ENCODE measurements around the gene CDC42BPB. TPM values are rescaled to one million over a fixed set of nuclear protein-coding genes. Genes with fewer than 3 reads are reported as not detected.

The CDC42BPB gene
- total and polyA plus RNA-seq, 2 of the 13 experiments (the other 11 are each of a cell fraction or from before 2014, with no cell fraction given): 19.7 to 32.3 TPM

DNA sequence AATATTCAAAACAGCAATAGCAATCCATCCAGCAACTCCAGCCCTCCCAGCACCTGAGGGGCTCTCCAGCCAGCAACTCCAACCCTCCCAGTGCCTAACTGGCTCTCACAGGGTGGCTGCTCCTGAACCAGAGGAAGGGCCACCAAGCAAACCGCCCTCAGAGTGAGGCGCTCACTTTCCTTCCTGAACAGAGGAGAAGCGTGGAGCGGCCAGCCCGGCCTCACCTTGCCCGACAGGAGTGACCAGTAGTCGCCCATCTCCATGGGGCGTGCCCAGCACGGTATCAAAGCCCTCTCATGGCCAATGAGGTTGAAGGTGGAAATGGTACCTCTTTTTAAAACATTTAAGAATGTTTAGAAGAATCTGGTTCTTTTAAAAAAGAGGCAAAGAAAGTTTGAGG lies 27.4 kb downstream of the CDC42BPB start:
- Histone ChIP-seq H3K4me1 (ENCODE audit: insufficient read depth, low read length) (peaks cover 7% of the 10 kb centered on the region; the same call in 1 of the 2 replicates), H3K4me3 (replicated peaks in 1 of 3; ENCODE audit: insufficient read depth in 1 of 3, low read depth in 2 of 3, low read length in 3 of 3) (no peak overlapping the region), H3K9me3 (ENCODE audit: low read length) (no peaks in the 10 kb centered on the region), H3K27ac (ENCODE audit: extremely low read length, insufficient read depth, low read length) (no peak overlapping the region), H3K36me3 (replicated peaks in 1 of 2; ENCODE audit: control insufficient read depth in 1 of 2, insufficient read depth in 2 of 2, low read length in 2 of 2) (no peaks in the 10 kb centered on the region; a peak in 1 of 5 replicates), H4K20me1 (ENCODE audit: insufficient read depth, low read length) (peaks cover 10% of the 10 kb centered on the region; the same call in 1 of the 2 replicates), H2AFZ (ENCODE audit: low read length) (no peak overlapping the region), H3K79me2 (ENCODE audit: insufficient read depth, low read length) (peaks cover 31% of the 10 kb centered on the region), H3K4me2 (ENCODE audit: low read depth, low read length) (no peak overlapping the region), H3K27me3 (ENCODE audit: control insufficient read depth in 1 of 2, insufficient read depth in 2 of 2, low read length in 2 of 2) (no peaks in the 10 kb centered on the region), H3K9ac (ENCODE audit: insufficient read depth, low read depth, low read length) (no peak overlapping the region)
- ATAC-seq (no peak), DNase-seq (ENCODE audit: low spot score) (no peak), FAIRE-seq (no peak)
- TF ChIP-seq ZNF230 (CRISPR knock-in tag; IDR thresholded peaks at IDR 0.05): no peak
- TF ChIP-seq CHD2 (IDR thresholded peaks at IDR 0.05; ENCODE audit: low read depth, low read length): no peak
- no peak for TF ChIP-seq ZC3H13 (CRISPR knock-in tag; IDR thresholded peaks at IDR 0.05)
- no peak for TF ChIP-seq ZNF607 (CRISPR knock-in tag; IDR thresholded peaks at IDR 0.05; ENCODE audit: borderline replicate concordance)
- TF ChIP-seq ZNF468 (CRISPR knock-in tag; IDR thresholded peaks at IDR 0.05): no peak
- TF ChIP-seq FOXK2 (IDR thresholded peaks at IDR 0.05): no peak
- TF ChIP-seq PAX8 (CRISPR knock-in tag; IDR thresholded peaks at IDR 0.05; ENCODE audit: borderline replicate concordance): no peak
- intact Hi-C loops (cut with micrococcal nuclease; ENCODE audit: unreplicated experiment): no loop called here
- ChIA-PET CTCF (ENCODE audit: low intra/inter-chr PET ratio, low total read pairs) (no interaction called here), POLR2A (no interaction called here)
- in situ Hi-C loops (cut with HindIII; ENCODE audit: extremely low pct_ligation_motif_present, low pct_unique_long_range_greater_than_20kb): no loop called here
- 99% methylated on average over 8 of the region's 9 CpGs for WGBS (ENCODE audit: low lambda C conversion rate)
- no TSS peak for BruUV-seq (replicated peaks)

DNA sequence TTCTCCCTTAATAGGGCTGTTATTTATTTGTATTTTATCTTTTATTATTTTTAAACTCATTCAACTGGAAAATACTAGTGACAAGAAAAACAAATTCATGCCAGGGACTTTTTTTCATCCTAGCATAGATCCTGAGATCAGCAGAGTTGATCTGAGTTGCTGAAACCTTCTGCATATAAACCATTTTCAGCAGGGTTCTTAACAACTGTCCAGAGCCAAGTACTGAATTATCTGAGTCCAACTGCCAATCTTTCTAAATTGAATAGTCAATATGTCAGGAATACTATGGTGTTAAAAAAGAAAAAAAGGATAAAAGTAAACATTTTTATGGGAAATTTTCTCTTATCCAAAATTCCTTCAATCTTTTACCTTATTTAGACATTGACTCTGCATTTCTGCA lies 28.6 kb downstream of the CDC42BPB start:
- FAIRE-seq (no peak), ATAC-seq (no peak), DNase-seq (ENCODE audit: low spot score) (no peak)
- H3K4me2 ChIP-seq (ENCODE audit: low read depth, low read length): no peak overlapping the region
- ChIA-PET POLR2A (no interaction called here), CTCF (ENCODE audit: low intra/inter-chr PET ratio, low total read pairs) (no interaction called here)
- peaks cover 10% of the 10 kb centered on the region; the same call in 1 of the 2 replicates for H4K20me1 ChIP-seq (ENCODE audit: insufficient read depth, low read length)
- no peak overlapping the region for H3K4me3 ChIP-seq (replicated peaks in 1 of 3; ENCODE audit: insufficient read depth in 1 of 3, low read depth in 2 of 3, low read length in 3 of 3)
- H3K9me3 ChIP-seq (ENCODE audit: low read length): no peaks in the 10 kb centered on the region
- no peak overlapping the region for H3K9ac ChIP-seq (ENCODE audit: insufficient read depth, low read depth, low read length)
- peaks cover 7% of the 10 kb centered on the region; the same call in 1 of the 2 replicates for H3K4me1 ChIP-seq (ENCODE audit: insufficient read depth, low read length)
- no peaks in the 10 kb centered on the region; a peak in 1 of 5 replicates for H3K36me3 ChIP-seq (replicated peaks in 1 of 2; ENCODE audit: control insufficient read depth in 1 of 2, insufficient read depth in 2 of 2, low read length in 2 of 2)
- TF ChIP-seq ZFX (CRISPR knock-in tag; IDR thresholded peaks at IDR 0.05; ENCODE audit: low read depth) (no peak), EED (CRISPR knock-in tag; IDR thresholded peaks at IDR 0.05) (no peak)
- TF ChIP-seq, protein P1, sequence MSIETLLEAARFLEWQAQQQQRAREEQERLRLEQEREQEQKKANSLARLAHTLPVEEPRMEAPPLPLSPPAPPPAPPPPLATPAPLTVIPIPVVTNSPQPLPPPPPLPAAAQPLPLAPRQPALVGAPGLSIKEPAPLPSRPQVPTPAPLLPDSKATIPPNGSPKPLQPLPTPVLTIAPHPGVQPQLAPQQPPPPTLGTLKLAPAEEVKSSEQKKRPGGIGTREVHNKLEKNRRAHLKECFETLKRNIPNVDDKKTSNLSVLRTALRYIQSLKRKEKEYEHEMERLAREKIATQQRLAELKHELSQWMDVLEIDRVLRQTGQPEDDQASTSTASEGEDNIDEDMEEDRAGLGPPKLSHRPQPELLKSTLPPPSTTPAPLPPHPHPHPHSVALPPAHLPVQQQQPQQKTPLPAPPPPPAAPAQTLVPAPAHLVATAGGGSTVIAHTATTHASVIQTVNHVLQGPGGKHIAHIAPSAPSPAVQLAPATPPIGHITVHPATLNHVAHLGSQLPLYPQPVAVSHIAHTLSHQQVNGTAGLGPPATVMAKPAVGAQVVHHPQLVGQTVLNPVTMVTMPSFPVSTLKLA (IDR thresholded peaks at IDR 0.05): no peak
- H3K27me3 ChIP-seq (ENCODE audit: control insufficient read depth in 1 of 2, insufficient read depth in 2 of 2, low read length in 2 of 2): no peaks in the 10 kb centered on the region
- peaks cover 31% of the 10 kb centered on the region for H3K79me2 ChIP-seq (ENCODE audit: insufficient read depth, low read length)
- no peak overlapping the region for H3K27ac ChIP-seq (ENCODE audit: extremely low read length, insufficient read depth, low read length)
- H2AFZ ChIP-seq (ENCODE audit: low read length): no peak overlapping the region
- intact Hi-C loops (cut with micrococcal nuclease; ENCODE audit: unreplicated experiment): no loop called here
- in situ Hi-C loops (cut with HindIII; ENCODE audit: extremely low pct_ligation_motif_present, low pct_unique_long_range_greater_than_20kb): no loop called here
- BruUV-seq (replicated peaks): no TSS peak
